GM21717 (cell line): ENCODE data around the gene GSDMA.
A peak's percentile ranks its signal among the peaks of the same experiment; 100 is the strongest.
"Not testable (repeated sequence)": the region's sequence is repeated elsewhere in the genome, so short reads cannot be mapped to it uniquely, and the experiment has no call there.

Experiments used
- ATAC-seq: cut with Tn5 transposase; IDR thresholded peaks from one replicate; pipeline ENCODE4 v1.9.1; 2021; ENCODE audit warnings: mild to moderate bottlenecking, moderate library complexity; ENCODE audit not compliant: unreplicated experiment

Gene GSDMA

GRCh38 chr17:39928858-39929645, 33.8 kb upstream of the GSDMA start:
- ATAC-seq = no peak

GRCh38 chr17:39929646-39930407, 33.0 kb upstream of the GSDMA start:
- no peak for ATAC-seq

- no peak for ATAC-seq
Measured at GRCh38 chr17:39933912-39934311, 28.9 kb upstream of the GSDMA start.

- no peak for ATAC-seq
Measured at GRCh38 chr17:39934324-39934723, 28.5 kb upstream of the GSDMA start.

- ATAC-seq = no peak
Measured at GRCh38 chr17:39935909-39936308, 26.9 kb upstream of the GSDMA start.

- no peak for ATAC-seq
Measured at GRCh38 chr17:39937447-39937846, 25.4 kb upstream of the GSDMA start.

- no peak for ATAC-seq
Measured at GRCh38 chr17:39938140-39938869, 24.5 kb upstream of the GSDMA start.

- ATAC-seq = no peak
Measured at GRCh38 chr17:39939106-39939505, 23.7 kb upstream of the GSDMA start.

- ATAC-seq = peak; percentile 58
Measured at GRCh38 chr17:39939588-39940419, 23.0 kb upstream of the GSDMA start.

GRCh38 chr17:39943702-39944392, 19.0 kb upstream of the GSDMA start:
- no peak for ATAC-seq

- no peak for ATAC-seq
Measured at GRCh38 chr17:39944393-39944711, 18.5 kb upstream of the GSDMA start.

- ATAC-seq = no peak
Measured at GRCh38 chr17:39946551-39947330, 16.1 kb upstream of the GSDMA start.

- ATAC-seq = not testable (repeated sequence)
Measured at GRCh38 chr17:39948489-39948828, 14.3 kb upstream of the GSDMA start.

- ATAC-seq = no peak
Measured at GRCh38 chr17:39949028-39949427, 13.8 kb upstream of the GSDMA start.

- ATAC-seq = no peak
Measured at GRCh38 chr17:39950871-39951348, 11.9 kb upstream of the GSDMA start.

GRCh38 chr17:39951924-39952679, 10.7 kb upstream of the GSDMA start:
- peak; percentile 1 for ATAC-seq

- peak; percentile 58 for ATAC-seq
Measured at GRCh38 chr17:39952680-39953470, 9.9 kb upstream of the GSDMA start.

- no peak for ATAC-seq
Measured at GRCh38 chr17:39953471-39953888, 9.3 kb upstream of the GSDMA start.
